ENCODE data around the gene PPP1R14C.

DNA sequence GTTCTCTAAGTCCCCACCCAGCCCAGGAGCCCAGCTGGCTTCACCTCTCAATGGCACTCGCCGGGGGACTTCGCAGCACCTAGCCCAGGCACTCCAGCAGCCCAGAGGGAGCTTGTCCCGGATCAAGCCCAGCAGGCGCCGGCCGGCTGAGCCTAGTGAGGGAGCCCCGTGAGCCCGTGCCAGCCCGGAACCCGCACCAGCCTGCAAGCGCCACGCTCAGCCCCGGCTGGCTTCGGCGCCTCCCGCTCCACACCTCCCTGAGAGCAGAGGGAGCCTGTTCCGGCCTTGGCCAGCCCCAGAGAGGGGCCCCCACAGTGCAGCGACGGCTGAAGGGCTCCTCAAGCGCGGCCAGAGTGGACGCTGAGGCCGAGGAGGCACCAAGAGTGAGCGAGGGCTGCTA lies 27.1 kb upstream of the PPP1R14C start:
- no peak for TF ChIP-seq POLR2AphosphoS5 (IDR thresholded peaks at IDR 0.05)
- TF ChIP-seq, protein P1, sequence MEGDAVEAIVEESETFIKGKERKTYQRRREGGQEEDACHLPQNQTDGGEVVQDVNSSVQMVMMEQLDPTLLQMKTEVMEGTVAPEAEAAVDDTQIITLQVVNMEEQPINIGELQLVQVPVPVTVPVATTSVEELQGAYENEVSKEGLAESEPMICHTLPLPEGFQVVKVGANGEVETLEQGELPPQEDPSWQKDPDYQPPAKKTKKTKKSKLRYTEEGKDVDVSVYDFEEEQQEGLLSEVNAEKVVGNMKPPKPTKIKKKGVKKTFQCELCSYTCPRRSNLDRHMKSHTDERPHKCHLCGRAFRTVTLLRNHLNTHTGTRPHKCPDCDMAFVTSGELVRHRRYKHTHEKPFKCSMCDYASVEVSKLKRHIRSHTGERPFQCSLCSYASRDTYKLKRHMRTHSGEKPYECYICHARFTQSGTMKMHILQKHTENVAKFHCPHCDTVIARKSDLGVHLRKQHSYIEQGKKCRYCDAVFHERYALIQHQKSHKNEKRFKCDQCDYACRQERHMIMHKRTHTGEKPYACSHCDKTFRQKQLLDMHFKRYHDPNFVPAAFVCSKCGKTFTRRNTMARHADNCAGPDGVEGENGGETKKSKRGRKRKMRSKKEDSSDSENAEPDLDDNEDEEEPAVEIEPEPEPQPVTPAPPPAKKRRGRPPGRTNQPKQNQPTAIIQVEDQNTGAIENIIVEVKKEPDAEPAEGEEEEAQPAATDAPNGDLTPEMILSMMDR (IDR thresholded peaks at IDR 0.05): no peak
